WERI-Rb-1 (cell line): ENCODE data around the gene COG3.

Experiments used
- DNase-seq: peaks from one replicate; pipeline ENCODE4 v3.0.0-alpha.2; 2020
- H3K27ac ChIP-seq: fragments of 250-450 bp; sonication (Bioruptor Pico); 2 replicates; pipeline ENCODE4 v1.5.1; 2020; ENCODE audit warnings: mild to moderate bottlenecking, moderate library complexity
- H3K27me3 ChIP-seq: fragments of 250-450 bp; sonication (Bioruptor Pico); 2 replicates; pipeline ENCODE4 v1.5.1; 2021; ENCODE audit warnings: mild to moderate bottlenecking, low read depth, moderate library complexity; ENCODE audit not compliant: insufficient read depth, severe bottlenecking
- H3K36me3 ChIP-seq: fragments of 250-450 bp; sonication (Bioruptor Pico); 2 replicates; pipeline ENCODE4 v1.5.1; 2020; ENCODE audit warnings: mild to moderate bottlenecking, moderate library complexity
- H3K4me3 ChIP-seq: 2 replicates; pipeline ENCODE4 v1.5.1; 2011; ENCODE audit warnings: low read depth, mild to moderate bottlenecking, control low read depth, low read length
- H3K9me3 ChIP-seq: fragments of 250-450 bp; sonication (Bioruptor Pico); 2 replicates; pipeline ENCODE4 v1.5.1; 2021; ENCODE audit warnings: mild to moderate bottlenecking, moderate library complexity; ENCODE audit not compliant: severe bottlenecking
- CTCF ChIP-seq: IDR thresholded peaks from 2 replicates; pipeline ENCODE4 v1.5.1; 2011; ENCODE audit warnings: low read depth, mild to moderate bottlenecking, control low read depth, inconsistent platforms, low read length

COG3 gene

GRCh38 chr13:45456196-45456972 is 8.4 kb upstream of the COG3 start:
- no peak for DNase-seq
- H3K4me3 ChIP-seq: no peak overlapping the region

GRCh38 chr13:45464141-45464686 is 525 bp upstream of the COG3 start:
- no peak for DNase-seq
- Histone ChIP-seq H3K9me3 (no peaks in the 10 kb centered on the region), H3K27ac (peak overlapping the region; percentile 0; the same call in 1 of the 2 replicates), H3K4me3 (peak overlapping the region; percentile 85), H3K27me3 (no peaks in the 10 kb centered on the region), H3K36me3 (peaks cover 3% of the 10 kb centered on the region; the same call in 1 of the 2 replicates)
- TF ChIP-seq CTCF: no peak

More at GRCh38 chr13:45456196-45456972, 8.4 kb upstream of the COG3 start:
- Histone ChIP-seq H3K36me3 (no peaks in the 10 kb centered on the region), H3K9me3 (peaks cover 3% of the 10 kb centered on the region), H3K27me3 (no peaks in the 10 kb centered on the region), H3K27ac (no peak overlapping the region)
- TF ChIP-seq CTCF: no peak

- Histone ChIP-seq H3K27me3 (no peaks in the 10 kb centered on the region), H3K36me3 (peaks cover 3% of the 10 kb centered on the region; the same call in 1 of the 2 replicates), H3K9me3 (no peaks in the 10 kb centered on the region), H3K4me3 (no peak overlapping the region), H3K27ac (no peak overlapping the region)
- TF ChIP-seq CTCF: no peak
- DNase-seq: no peak
Observed at GRCh38 chr13:45466359-45466758, 1.6 kb downstream of the COG3 start.

GRCh38 chr13:45468635-45469034 is 3.9 kb downstream of the COG3 start:
- Histone ChIP-seq H3K9me3 (no peaks in the 10 kb centered on the region), H3K27me3 (no peaks in the 10 kb centered on the region), H3K36me3 (peaks cover 3% of the 10 kb centered on the region; the same call in 1 of the 2 replicates), H3K27ac (no peak overlapping the region), H3K4me3 (no peak overlapping the region)
- TF ChIP-seq CTCF: no peak
- no peak for DNase-seq

GRCh38 chr13:45472171-45472705 is 7.5 kb downstream of the COG3 start:
- Histone ChIP-seq H3K4me3 (no peak overlapping the region), H3K27me3 (no peaks in the 10 kb centered on the region), H3K36me3 (peaks cover 4% of the 10 kb centered on the region; the same call in 1 of the 2 replicates), H3K27ac (no peak overlapping the region), H3K9me3 (no peaks in the 10 kb centered on the region)
- no peak for DNase-seq
- TF ChIP-seq CTCF: no peak
